WTC11 (cell line): Measurements from ENCODE around the gene CIPC. TPM values are rescaled to one million over a fixed set of nuclear protein-coding genes. Genes with fewer than 3 reads are reported as not detected.
A peak's percentile ranks its signal among the peaks of the same experiment; 100 is the strongest.

Source experiments
- ATAC-seq: fragments of 200-7000 bp; cut with Tn5 transposase; 2 replicates; pipeline ENCODE4 v1.10.0; 2021; ENCODE audit warnings: mild to moderate bottlenecking, moderate library complexity
- CTCF ChIA-PET: fragments of 300-600 bp; sonication (Branson Sonifier 250); formaldehyde crosslinking; loops from one replicate; lab custom pipeline; 2021; ENCODE audit warnings: antibody characterized with exemption; lab: Charles Lee
- POLR2A ChIA-PET: fragments of 350-600 bp; sonication (Branson Sonifier 250); formaldehyde crosslinking; loops from one replicate; lab custom pipeline; 2021; ENCODE audit warnings: antibody characterized with exemption; lab: Charles Lee
- DNase-seq: peaks from one replicate; pipeline ENCODE4 v3.0.0; 2021; ENCODE audit warnings: low spot score
- H3K27ac Mint-ChIP-seq: 2 replicates; pipeline ENCODE4 v1.8.0; 2021; ENCODE audit warnings: mixed read lengths
- H3K27me3 Mint-ChIP-seq: 2 replicates; pipeline ENCODE4 v1.8.0; 2021; ENCODE audit warnings: low read depth, mild to moderate bottlenecking, moderate library complexity, mixed read lengths
- H3K36me3 Mint-ChIP-seq: 2 replicates; pipeline ENCODE4 v1.8.0; 2021; ENCODE audit warnings: mixed read lengths
- H3K4me1 Mint-ChIP-seq: 2 replicates; pipeline ENCODE4 v1.8.0; 2022; ENCODE audit warnings: mixed read lengths
- H3K4me3 Mint-ChIP-seq: 2 replicates; pipeline ENCODE4 v1.8.0; 2021; ENCODE audit warnings: mild to moderate bottlenecking, moderate library complexity, mixed read lengths
- H3K9me3 Mint-ChIP-seq: 2 replicates; pipeline ENCODE4 v1.8.0; 2021; ENCODE audit warnings: mixed read lengths
- CREB1 ChIP-seq: sonication (generic); formaldehyde crosslinking; IDR thresholded peaks from 2 replicates; pipeline ENCODE4 v1.8.0; 2023; ENCODE audit warnings: mild to moderate bottlenecking, missing genetic modification reagents
- CREM ChIP-seq: sonication (generic); formaldehyde crosslinking; IDR thresholded peaks from 2 replicates; pipeline ENCODE4 v1.8.1; 2022; ENCODE audit warnings: mild to moderate bottlenecking, missing genetic modification reagents, moderate library complexity
- GRHL2 ChIP-seq: fragments of 250-450 bp; sonication (Bioruptor Pico); IDR thresholded peaks from 2 replicates; pipeline ENCODE4 v1.8.0; 2022; ENCODE audit warnings: mild to moderate bottlenecking, moderate library complexity; ENCODE audit not compliant: insufficient replicate concordance, severe bottlenecking
- HMGA2 ChIP-seq: fragments of 250-450 bp; sonication (Bioruptor Pico); IDR thresholded peaks from 2 replicates; pipeline ENCODE4 v1.4.0; 2021; ENCODE audit warnings: mild to moderate bottlenecking, moderate library complexity
- JUN ChIP-seq: sonication (generic); formaldehyde crosslinking; IDR thresholded peaks from 2 replicates; pipeline ENCODE4 v1.8.0; 2023; ENCODE audit warnings: mild to moderate bottlenecking, missing genetic modification reagents
- KAT7 ChIP-seq: sonication (generic); formaldehyde crosslinking; IDR thresholded peaks from 2 replicates; pipeline ENCODE4 v1.8.1; 2023; ENCODE audit warnings: missing genetic modification reagents, mild to moderate bottlenecking, borderline replicate concordance
- NR1H2 ChIP-seq: sonication (generic); formaldehyde crosslinking; IDR thresholded peaks from 2 replicates; pipeline ENCODE4 v1.9.0; 2021; ENCODE audit warnings: mild to moderate bottlenecking, moderate library complexity, missing genetic modification reagents
- NR3C1 ChIP-seq: sonication (generic); formaldehyde crosslinking; conservative IDR thresholded peaks from 2 replicates; pipeline ENCODE4 v1.8.1; 2023; ENCODE audit warnings: low read depth, mild to moderate bottlenecking, missing genetic modification reagents
- RELA ChIP-seq: sonication (generic); formaldehyde crosslinking; IDR thresholded peaks from 2 replicates; pipeline ENCODE4 v1.8.1; 2022; ENCODE audit warnings: missing genetic modification reagents, mild to moderate bottlenecking, borderline replicate concordance
- RORB ChIP-seq: fragments of 250-450 bp; sonication (Bioruptor Pico); IDR thresholded peaks from 2 replicates; pipeline ENCODE4 v1.9.0; 2021; ENCODE audit warnings: mild to moderate bottlenecking
- TEAD1 ChIP-seq: sonication (generic); formaldehyde crosslinking; IDR thresholded peaks from 2 replicates; pipeline ENCODE4 v1.8.0; 2022; ENCODE audit warnings: mild to moderate bottlenecking, missing genetic modification reagents
- ZNF121 ChIP-seq: sonication (generic); formaldehyde crosslinking; IDR thresholded peaks from 2 replicates; pipeline ENCODE4 v1.8.0; 2023; ENCODE audit warnings: missing genetic modification reagents
- ZNF219 ChIP-seq: sonication (generic); formaldehyde crosslinking; IDR thresholded peaks from 2 replicates; pipeline ENCODE4 v1.8.0; 2023; ENCODE audit warnings: missing genetic modification reagents, mild to moderate bottlenecking, borderline replicate concordance
- ZNF416 ChIP-seq: fragments of 250-450 bp; sonication (Bioruptor Pico); IDR thresholded peaks from 2 replicates; pipeline ENCODE4 v1.9.0; 2021; ENCODE audit warnings: mild to moderate bottlenecking, inconsistent platforms
- total RNA-seq: library from RNA; stranded (reverse); gene quantifications from 3 replicates; pipeline ENCODE4 v1.2.3, GENCODE V29; 2021
- TF ChIP-seq, protein P1 (sequence below): sonication (generic); formaldehyde crosslinking; IDR thresholded peaks from 2 replicates; pipeline ENCODE4 v1.8.0; 2022; ENCODE audit warnings: mild to moderate bottlenecking, missing genetic modification reagents
- TF ChIP-seq, protein P2 (sequence below): sonication (generic); formaldehyde crosslinking; IDR thresholded peaks from 2 replicates; pipeline ENCODE4 v1.8.1; 2023; ENCODE audit warnings: mild to moderate bottlenecking, moderate library complexity, missing genetic modification reagents
- TF ChIP-seq, protein P3 (sequence below): sonication (generic); formaldehyde crosslinking; IDR thresholded peaks from 2 replicates; pipeline ENCODE4 v1.8.0; 2023; ENCODE audit warnings: missing genetic modification reagents, mild to moderate bottlenecking, borderline replicate concordance
- TF ChIP-seq, protein P4 (sequence below): fragments of 250-450 bp; sonication (Bioruptor Pico); IDR thresholded peaks from 2 replicates; pipeline ENCODE4 v1.8.0; 2021; ENCODE audit warnings: mild to moderate bottlenecking

CIPC gene
- total RNA-seq, 1 experiment from 2014 or later, result 25.4 TPM

DNA sequence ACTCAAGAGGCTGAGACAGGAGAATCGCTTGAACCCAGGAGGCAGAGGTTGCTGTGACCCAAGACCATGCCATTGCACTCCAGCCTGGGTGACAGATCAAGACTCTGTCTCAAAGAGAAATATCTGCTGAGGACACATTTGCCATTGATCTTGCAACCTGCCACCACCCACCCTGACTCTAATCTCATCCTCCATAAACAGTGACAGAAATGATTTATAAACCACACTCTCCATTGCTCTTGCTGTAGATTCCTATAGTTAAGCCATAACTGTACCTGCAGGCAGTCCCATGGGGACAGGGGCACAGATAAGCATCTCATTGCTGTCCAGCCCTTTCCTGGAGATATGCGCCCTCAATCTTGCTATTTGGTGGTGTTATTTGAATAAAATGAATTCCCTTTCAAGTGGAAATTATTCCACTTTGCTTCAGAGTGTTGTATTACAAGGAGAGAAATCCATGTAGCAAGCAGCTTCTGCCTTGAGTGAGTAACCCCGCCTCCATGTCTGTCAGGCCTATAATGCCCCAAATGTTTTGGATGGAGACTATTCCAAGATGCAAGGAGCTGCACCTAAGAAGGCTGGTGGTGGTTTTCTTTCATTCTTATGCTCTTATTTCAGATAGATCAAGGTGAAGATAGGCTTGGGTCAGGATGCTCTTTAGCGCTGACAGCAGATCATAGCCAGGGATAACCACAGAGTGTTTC lies 46.5 kb downstream of the CIPC start:
- CTCF ChIA-PET, result interaction anchor here (3.3 to 8.3 kb wide), 5 partner anchors 10 to 68 kb away, joined by 13 to 147 read pairs (median 43); partner anchors contain the start of gene TMEM63C
- no peak for ATAC-seq
- POLR2A ChIA-PET, result no interaction called here
- H3K27ac Mint-ChIP-seq, result no peak overlapping the region
- H3K36me3 Mint-ChIP-seq, result no peaks in the 10 kb centered on the region
- peaks cover 4% of the 10 kb centered on the region; the same call in 1 of the 2 replicates for H3K27me3 Mint-ChIP-seq
- TF ChIP-seq CREB1 (CRISPR knock-in tag) (no peak), HMGA2 (no peak), GRHL2 (no peak), ZNF121 (CRISPR knock-in tag) (no peak), ZNF219 (CRISPR knock-in tag) (no peak), RORB (CRISPR knock-in tag) (no peak), CREM (CRISPR knock-in tag) (no peak), RELA (CRISPR knock-in tag) (no peak), TEAD1 (no peak), ZNF416 (CRISPR knock-in tag) (no peak), KAT7 (CRISPR knock-in tag) (no peak)
- TF ChIP-seq, protein P1, sequence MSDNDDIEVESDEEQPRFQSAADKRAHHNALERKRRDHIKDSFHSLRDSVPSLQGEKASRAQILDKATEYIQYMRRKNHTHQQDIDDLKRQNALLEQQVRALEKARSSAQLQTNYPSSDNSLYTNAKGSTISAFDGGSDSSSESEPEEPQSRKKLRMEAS (CRISPR knock-in tag), result no peak
- TF ChIP-seq, protein P2, sequence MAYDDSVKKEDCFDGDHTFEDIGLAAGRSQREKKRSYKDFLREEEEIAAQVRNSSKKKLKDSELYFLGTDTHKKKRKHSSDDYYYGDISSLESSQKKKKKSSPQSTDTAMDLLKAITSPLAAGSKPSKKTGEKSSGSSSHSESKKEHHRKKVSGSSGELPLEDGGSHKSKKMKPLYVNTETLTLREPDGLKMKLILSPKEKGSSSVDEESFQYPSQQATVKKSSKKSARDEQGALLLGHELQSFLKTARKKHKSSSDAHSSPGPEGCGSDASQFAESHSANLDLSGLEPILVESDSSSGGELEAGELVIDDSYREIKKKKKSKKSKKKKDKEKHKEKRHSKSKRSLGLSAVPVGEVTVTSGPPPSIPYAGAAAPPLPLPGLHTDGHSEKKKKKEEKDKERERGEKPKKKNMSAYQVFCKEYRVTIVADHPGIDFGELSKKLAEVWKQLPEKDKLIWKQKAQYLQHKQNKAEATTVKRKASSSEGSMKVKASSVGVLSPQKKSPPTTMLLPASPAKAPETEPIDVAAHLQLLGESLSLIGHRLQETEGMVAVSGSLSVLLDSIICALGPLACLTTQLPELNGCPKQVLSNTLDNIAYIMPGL (CRISPR knock-in tag), result no peak
- TF ChIP-seq, protein P3, sequence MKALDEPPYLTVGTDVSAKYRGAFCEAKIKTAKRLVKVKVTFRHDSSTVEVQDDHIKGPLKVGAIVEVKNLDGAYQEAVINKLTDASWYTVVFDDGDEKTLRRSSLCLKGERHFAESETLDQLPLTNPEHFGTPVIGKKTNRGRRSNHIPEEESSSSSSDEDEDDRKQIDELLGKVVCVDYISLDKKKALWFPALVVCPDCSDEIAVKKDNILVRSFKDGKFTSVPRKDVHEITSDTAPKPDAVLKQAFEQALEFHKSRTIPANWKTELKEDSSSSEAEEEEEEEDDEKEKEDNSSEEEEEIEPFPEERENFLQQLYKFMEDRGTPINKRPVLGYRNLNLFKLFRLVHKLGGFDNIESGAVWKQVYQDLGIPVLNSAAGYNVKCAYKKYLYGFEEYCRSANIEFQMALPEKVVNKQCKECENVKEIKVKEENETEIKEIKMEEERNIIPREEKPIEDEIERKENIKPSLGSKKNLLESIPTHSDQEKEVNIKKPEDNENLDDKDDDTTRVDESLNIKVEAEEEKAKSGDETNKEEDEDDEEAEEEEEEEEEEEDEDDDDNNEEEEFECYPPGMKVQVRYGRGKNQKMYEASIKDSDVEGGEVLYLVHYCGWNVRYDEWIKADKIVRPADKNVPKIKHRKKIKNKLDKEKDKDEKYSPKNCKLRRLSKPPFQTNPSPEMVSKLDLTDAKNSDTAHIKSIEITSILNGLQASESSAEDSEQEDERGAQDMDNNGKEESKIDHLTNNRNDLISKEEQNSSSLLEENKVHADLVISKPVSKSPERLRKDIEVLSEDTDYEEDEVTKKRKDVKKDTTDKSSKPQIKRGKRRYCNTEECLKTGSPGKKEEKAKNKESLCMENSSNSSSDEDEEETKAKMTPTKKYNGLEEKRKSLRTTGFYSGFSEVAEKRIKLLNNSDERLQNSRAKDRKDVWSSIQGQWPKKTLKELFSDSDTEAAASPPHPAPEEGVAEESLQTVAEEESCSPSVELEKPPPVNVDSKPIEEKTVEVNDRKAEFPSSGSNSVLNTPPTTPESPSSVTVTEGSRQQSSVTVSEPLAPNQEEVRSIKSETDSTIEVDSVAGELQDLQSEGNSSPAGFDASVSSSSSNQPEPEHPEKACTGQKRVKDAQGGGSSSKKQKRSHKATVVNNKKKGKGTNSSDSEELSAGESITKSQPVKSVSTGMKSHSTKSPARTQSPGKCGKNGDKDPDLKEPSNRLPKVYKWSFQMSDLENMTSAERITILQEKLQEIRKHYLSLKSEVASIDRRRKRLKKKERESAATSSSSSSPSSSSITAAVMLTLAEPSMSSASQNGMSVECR (CRISPR knock-in tag), result no peak
- TF ChIP-seq, protein P4, sequence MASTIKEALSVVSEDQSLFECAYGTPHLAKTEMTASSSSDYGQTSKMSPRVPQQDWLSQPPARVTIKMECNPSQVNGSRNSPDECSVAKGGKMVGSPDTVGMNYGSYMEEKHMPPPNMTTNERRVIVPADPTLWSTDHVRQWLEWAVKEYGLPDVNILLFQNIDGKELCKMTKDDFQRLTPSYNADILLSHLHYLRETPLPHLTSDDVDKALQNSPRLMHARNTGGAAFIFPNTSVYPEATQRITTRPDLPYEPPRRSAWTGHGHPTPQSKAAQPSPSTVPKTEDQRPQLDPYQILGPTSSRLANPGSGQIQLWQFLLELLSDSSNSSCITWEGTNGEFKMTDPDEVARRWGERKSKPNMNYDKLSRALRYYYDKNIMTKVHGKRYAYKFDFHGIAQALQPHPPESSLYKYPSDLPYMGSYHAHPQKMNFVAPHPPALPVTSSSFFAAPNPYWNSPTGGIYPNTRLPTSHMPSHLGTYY (CRISPR knock-in tag), result no peak
- H3K4me3 Mint-ChIP-seq, result peak overlapping the region; percentile 1
- peaks cover 64% of the 10 kb centered on the region for H3K4me1 Mint-ChIP-seq
- no peak for DNase-seq
- no peaks in the 10 kb centered on the region for H3K9me3 Mint-ChIP-seq

DNA sequence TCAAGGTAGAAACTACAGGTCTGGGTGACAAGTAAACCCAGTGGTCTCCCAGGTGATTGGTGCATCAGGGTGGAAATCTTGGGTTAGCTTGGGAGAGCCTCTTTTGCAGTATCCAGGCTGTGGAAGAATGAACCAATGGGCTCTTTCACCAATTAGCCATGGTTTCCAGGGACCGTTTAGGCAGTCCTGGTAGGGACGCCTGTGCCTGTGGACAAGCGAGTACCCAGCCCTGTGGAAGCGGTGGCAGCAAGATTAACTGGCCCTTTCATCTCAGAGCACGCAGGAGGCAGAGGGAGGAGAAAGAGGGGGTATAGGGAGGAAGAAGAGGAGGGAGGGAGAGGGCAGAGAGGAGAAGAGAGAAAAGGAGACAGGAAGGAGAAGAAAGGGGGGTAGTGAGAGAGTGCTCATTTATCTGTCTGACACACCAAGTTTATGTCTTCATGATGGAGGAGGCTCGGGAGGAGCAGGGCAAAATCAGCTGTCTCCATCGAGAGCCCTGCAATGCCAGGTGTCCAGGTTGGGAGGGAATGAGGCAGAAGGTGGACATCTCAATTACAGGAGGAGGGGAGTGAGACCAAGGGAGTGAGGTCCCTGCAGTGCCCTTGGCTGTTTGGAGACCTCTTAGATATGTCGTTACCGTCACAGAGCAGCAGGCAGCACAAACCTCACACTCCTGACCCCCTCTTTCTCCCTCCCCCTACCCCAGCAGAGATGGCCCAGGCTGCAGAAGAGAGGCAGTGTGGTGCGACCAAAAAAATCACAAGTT lies 48.1 kb downstream of the CIPC start:
- POLR2A ChIA-PET, result no interaction called here
- Mint-ChIP-seq H3K4me3 (0 out of 2 replicates have a peak overlapping the region, but pooled peaks have one; percentile 10), H3K36me3 (no peaks in the 10 kb centered on the region)
- DNase-seq, result no peak
- TF ChIP-seq NR1H2, result no peak
- TF ChIP-seq NR3C1, result no peak
- TF ChIP-seq JUN (CRISPR knock-in tag), result no peak
- TF ChIP-seq, all 79 proteins: peak for 0
- Mint-ChIP-seq H3K9me3 (no peaks in the 10 kb centered on the region), H3K27me3 (no peaks in the 10 kb centered on the region), H3K27ac (no peak overlapping the region), H3K4me1 (peaks cover 61% of the 10 kb centered on the region)
- no peak for ATAC-seq
- CTCF ChIA-PET, result interaction anchor here (0.7 to 8.3 kb wide), 3 partner anchors 8 to 170 kb away, joined by 3 to 147 read pairs (median 43); no protein-coding TSS in a partner anchor
